CD4-positive, alpha-beta T cell treated with Interleukin-17A for 1 hour (primary cell): Measurements from ENCODE around the gene CD44.

Experiments used
- DNase-seq: peaks from one replicate; pipeline ENCODE4 v3.0.0-alpha.2; 2020

Gene CD44

GRCh38 chr11:35160246-35160824 lies 21.4 kb downstream of the CD44 start:
- DNase-seq: peak; percentile 65

- no peak for DNase-seq
Observed at GRCh38 chr11:35160902-35161597, 22.1 kb downstream of the CD44 start.

- no peak for DNase-seq
Observed at GRCh38 chr11:35162745-35163144, 23.8 kb downstream of the CD44 start.

- DNase-seq: no peak
Observed at GRCh38 chr11:35163209-35163608, 24.2 kb downstream of the CD44 start.

GRCh38 chr11:35163702-35164496 lies 24.9 kb downstream of the CD44 start:
- DNase-seq: peak; percentile 79

- DNase-seq: no peak
Observed at GRCh38 chr11:35165030-35165422, 26.1 kb downstream of the CD44 start.

GRCh38 chr11:35165423-35166368 lies 26.7 kb downstream of the CD44 start:
- peak; percentile 99 for DNase-seq

GRCh38 chr11:35166369-35167360 lies 27.7 kb downstream of the CD44 start:
- DNase-seq: peak; percentile 72

- DNase-seq: no peak
Observed at GRCh38 chr11:35167426-35167954, 28.5 kb downstream of the CD44 start.

- DNase-seq: no peak
Observed at GRCh38 chr11:35168671-35169070, 29.7 kb downstream of the CD44 start.

- no peak for DNase-seq
Observed at GRCh38 chr11:35169112-35169511, 30.1 kb downstream of the CD44 start.

- DNase-seq: no peak
Observed at GRCh38 chr11:35169754-35170153, 30.8 kb downstream of the CD44 start.

GRCh38 chr11:35170503-35170902 lies 31.5 kb downstream of the CD44 start:
- no peak for DNase-seq

- DNase-seq: no peak
Observed at GRCh38 chr11:35171226-35171625, 32.3 kb downstream of the CD44 start.

- no peak for DNase-seq
Observed at GRCh38 chr11:35173011-35173511, 34.1 kb downstream of the CD44 start.

- peak; percentile 60 for DNase-seq
Observed at GRCh38 chr11:35173616-35174566, 34.9 kb downstream of the CD44 start.

- peak; percentile 49 for DNase-seq
Observed at GRCh38 chr11:35174666-35175065, 35.7 kb downstream of the CD44 start.

- peak; percentile 62 for DNase-seq
Observed at GRCh38 chr11:35177370-35177769, 38.4 kb downstream of the CD44 start.

GRCh38 chr11:35178067-35178805 lies 39.3 kb downstream of the CD44 start:
- no peak for DNase-seq
